GM12874 (cell line): Measurements from ENCODE around the gene SLC35B4.

ENCODE experiments used
- CTCF ChIP-seq: IDR thresholded peaks from 2 replicates; pipeline ENCODE4 v1.5.1; 2011; ENCODE audit warnings: low read depth, mild to moderate bottlenecking, control low read depth, low read length, moderate library complexity; ENCODE audit not compliant: insufficient read depth

The SLC35B4 gene

GRCh38 chr7:134246347-134246746, 70.4 kb downstream of the SLC35B4 start:
- no peak for TF ChIP-seq CTCF

- TF ChIP-seq CTCF = no peak
These were observed 71.5 kb downstream of the SLC35B4 start for GRCh38 chr7:134245253-134245652.
